Cortex of kidney (tissue), 1 donor: Measurements from ENCODE around the gene BHLHE23.

ENCODE experiments used
- DNase-seq: peaks from one replicate; lab custom pipeline; 2025; lab: John Stamatoyannopoulos, UW

Gene BHLHE23

GRCh38 chr20:63009045-63009961 lies 2.5 kb upstream of the BHLHE23 start:
- no peak for DNase-seq

GRCh38 chr20:63008541-63009044 lies 1.8 kb upstream of the BHLHE23 start:
- no peak for DNase-seq

- no peak for DNase-seq
These were observed 1.1 kb upstream of the BHLHE23 start for GRCh38 chr20:63007646-63008488.

GRCh38 chr20:63007360-63007645 lies 539 bp upstream of the BHLHE23 start:
- no peak for DNase-seq

- DNase-seq, result no peak
These were observed 763 bp downstream of the BHLHE23 start for GRCh38 chr20:63005862-63006539.

- DNase-seq, result no peak
These were observed 1.4 kb downstream of the BHLHE23 start for GRCh38 chr20:63005365-63005861.

- no peak for DNase-seq
These were observed 2.0 kb downstream of the BHLHE23 start for GRCh38 chr20:63004607-63005364.

- no peak for DNase-seq
These were observed 3.2 kb downstream of the BHLHE23 start for GRCh38 chr20:63003546-63003945.

- no peak for DNase-seq
These were observed 4.3 kb downstream of the BHLHE23 start for GRCh38 chr20:63002511-63002910.

- no peak for DNase-seq
These were observed 5.8 kb downstream of the BHLHE23 start for GRCh38 chr20:63000958-63001357.

GRCh38 chr20:63000036-63000435 lies 6.7 kb downstream of the BHLHE23 start:
- no peak for DNase-seq

GRCh38 chr20:62999580-62999979 lies 7.2 kb downstream of the BHLHE23 start:
- DNase-seq, result no peak

GRCh38 chr20:62998449-62998848 lies 8.3 kb downstream of the BHLHE23 start:
- no peak for DNase-seq

- DNase-seq, result no peak
These were observed 9.2 kb downstream of the BHLHE23 start for GRCh38 chr20:62997417-62998035.

GRCh38 chr20:62996596-62996982 lies 10.2 kb downstream of the BHLHE23 start:
- no peak for DNase-seq

GRCh38 chr20:62995898-62996595 lies 10.7 kb downstream of the BHLHE23 start:
- no peak for DNase-seq

GRCh38 chr20:62995481-62995880 lies 11.3 kb downstream of the BHLHE23 start:
- no peak for DNase-seq

GRCh38 chr20:62994869-62995281 lies 11.9 kb downstream of the BHLHE23 start:
- no peak for DNase-seq

- no peak for DNase-seq
These were observed 12.8 kb downstream of the BHLHE23 start for GRCh38 chr20:62993856-62994494.

- DNase-seq, result no peak
These were observed 14.9 kb downstream of the BHLHE23 start for GRCh38 chr20:62991863-62992262.
